ENCODE data around the gene COX8A.

Gene COX8A, protein sequence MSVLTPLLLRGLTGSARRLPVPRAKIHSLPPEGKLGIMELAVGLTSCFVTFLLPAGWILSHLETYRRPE

DNA sequence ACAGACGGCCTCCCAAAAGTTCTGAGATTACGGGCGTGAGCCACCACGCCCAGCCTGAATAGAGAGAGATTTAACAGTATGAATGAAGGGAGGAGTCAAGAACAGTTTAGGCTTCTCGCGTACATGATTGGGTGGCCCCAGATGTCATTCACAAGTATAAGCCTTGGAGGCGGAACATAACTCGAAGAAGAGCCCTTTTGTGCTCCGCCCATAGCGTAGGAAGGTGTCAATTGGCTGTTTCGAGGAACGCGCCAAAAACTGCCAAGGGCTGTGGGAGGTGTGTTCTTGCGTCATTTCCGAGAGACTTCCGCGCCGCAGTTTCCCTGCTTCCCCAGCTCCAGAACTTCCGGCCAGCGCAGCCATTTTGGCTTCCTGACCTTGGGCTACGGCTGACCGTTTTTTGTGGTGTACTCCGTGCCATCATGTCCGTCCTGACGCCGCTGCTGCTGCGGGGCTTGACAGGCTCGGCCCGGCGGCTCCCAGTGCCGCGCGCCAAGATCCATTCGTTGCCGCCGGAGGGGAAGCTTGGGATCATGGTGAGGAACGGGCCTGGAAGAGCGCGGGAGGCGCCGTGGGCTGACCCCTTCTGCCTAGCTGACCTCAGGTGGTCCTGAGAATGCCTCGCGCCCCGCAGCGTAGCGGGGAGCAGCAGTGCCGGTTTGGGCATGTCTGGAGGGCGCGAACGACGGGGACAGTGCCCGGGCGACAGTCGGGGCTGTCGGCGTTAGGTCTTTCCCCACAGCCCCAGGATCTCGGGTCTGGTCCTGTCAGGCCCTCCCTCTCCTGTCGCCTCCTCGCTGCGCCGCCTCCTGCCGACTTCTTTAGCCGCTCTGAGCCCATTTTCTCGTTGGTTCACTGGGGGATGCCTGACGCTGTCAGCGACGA, at the start of gene COX8A:
Gene COX8A (plus strand): TSS at position 362 of the 885 bp plus-strand sequence. CDS start 61 bp downstream, at position 423.
- Mint-ChIP-seq H3K27ac (peak within 1 kb of the TSS; percentile 99), H3K4me1 (ENCODE audit: low read depth) (peaks cover 25% of the 10 kb centered on the region), H3K9me3 (no peaks in the 10 kb centered on the region), H3K4me3 (peak within 1 kb of the TSS; percentile 100), H3K27me3 (no peaks in the 10 kb centered on the region), H3K36me3 (ENCODE audit: low read depth) (peaks cover 23% of the 10 kb centered on the region)

GRCh38 chr11:63929616-63930015, 44.8 kb upstream of the COX8A start:
- Mint-ChIP-seq H3K9me3 (no peaks in the 10 kb centered on the region), H3K4me1 (ENCODE audit: low read depth) (no peaks in the 10 kb centered on the region), H3K27ac (no peak overlapping the region), H3K4me3 (no peak overlapping the region), H3K36me3 (ENCODE audit: low read depth) (no peaks in the 10 kb centered on the region), H3K27me3 (peaks cover 3% of the 10 kb centered on the region)

GRCh38 chr11:63931045-63931444, 43.4 kb upstream of the COX8A start:
- no peaks in the 10 kb centered on the region for H3K4me1 Mint-ChIP-seq (ENCODE audit: low read depth)
- peaks cover 3% of the 10 kb centered on the region for H3K27me3 Mint-ChIP-seq
- H3K4me3 Mint-ChIP-seq, result no peak overlapping the region
- no peaks in the 10 kb centered on the region for H3K36me3 Mint-ChIP-seq (ENCODE audit: low read depth)
- H3K9me3 Mint-ChIP-seq, result no peaks in the 10 kb centered on the region
- no peak overlapping the region for H3K27ac Mint-ChIP-seq

DNA sequence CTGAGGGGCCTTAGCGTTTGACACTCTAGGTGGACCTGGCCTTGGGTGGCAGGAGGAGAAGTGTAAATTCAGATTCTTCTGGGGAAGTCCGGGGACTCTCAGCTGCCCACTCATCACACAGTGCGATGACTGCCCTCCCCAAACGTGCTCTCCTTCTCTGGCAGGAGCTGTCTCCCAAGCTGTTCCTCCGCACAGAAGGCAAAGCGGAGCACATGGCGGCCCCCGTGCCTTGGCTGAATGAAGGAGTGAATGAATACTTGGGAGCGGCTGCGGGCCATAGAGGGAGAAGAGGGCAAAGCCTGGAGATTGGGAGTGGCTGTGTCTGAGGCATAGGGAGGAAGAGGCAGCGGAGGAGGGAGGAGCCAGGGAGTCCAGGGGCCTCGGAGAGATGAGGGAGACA, 42.5 kb upstream of the COX8A start:
- peaks cover 3% of the 10 kb centered on the region for H3K27me3 Mint-ChIP-seq
- H3K4me1 Mint-ChIP-seq (ENCODE audit: low read depth), result no peaks in the 10 kb centered on the region
- H3K9me3 Mint-ChIP-seq, result no peaks in the 10 kb centered on the region
- no peak overlapping the region for H3K27ac Mint-ChIP-seq
- no peaks in the 10 kb centered on the region for H3K36me3 Mint-ChIP-seq (ENCODE audit: low read depth)
- H3K4me3 Mint-ChIP-seq, result no peak overlapping the region

- Mint-ChIP-seq H3K27ac (no peak overlapping the region), H3K4me3 (no peak overlapping the region), H3K36me3 (ENCODE audit: low read depth) (no peaks in the 10 kb centered on the region), H3K27me3 (peaks cover 3% of the 10 kb centered on the region), H3K9me3 (no peaks in the 10 kb centered on the region), H3K4me1 (ENCODE audit: low read depth) (peaks cover 10% of the 10 kb centered on the region)
These were observed 41.0 kb upstream of the COX8A start for GRCh38 chr11:63933459-63933858.

GRCh38 chr11:63937713-63938478, 36.5 kb upstream of the COX8A start:
- H3K4me3 Mint-ChIP-seq, result peak overlapping the region; percentile 88
- H3K27ac Mint-ChIP-seq, result peak overlapping the region; percentile 91
- peaks cover 4% of the 10 kb centered on the region for H3K36me3 Mint-ChIP-seq (ENCODE audit: low read depth)
- H3K27me3 Mint-ChIP-seq, result no peaks in the 10 kb centered on the region
- peaks cover 26% of the 10 kb centered on the region for H3K4me1 Mint-ChIP-seq (ENCODE audit: low read depth)
- H3K9me3 Mint-ChIP-seq, result no peaks in the 10 kb centered on the region

DNA sequence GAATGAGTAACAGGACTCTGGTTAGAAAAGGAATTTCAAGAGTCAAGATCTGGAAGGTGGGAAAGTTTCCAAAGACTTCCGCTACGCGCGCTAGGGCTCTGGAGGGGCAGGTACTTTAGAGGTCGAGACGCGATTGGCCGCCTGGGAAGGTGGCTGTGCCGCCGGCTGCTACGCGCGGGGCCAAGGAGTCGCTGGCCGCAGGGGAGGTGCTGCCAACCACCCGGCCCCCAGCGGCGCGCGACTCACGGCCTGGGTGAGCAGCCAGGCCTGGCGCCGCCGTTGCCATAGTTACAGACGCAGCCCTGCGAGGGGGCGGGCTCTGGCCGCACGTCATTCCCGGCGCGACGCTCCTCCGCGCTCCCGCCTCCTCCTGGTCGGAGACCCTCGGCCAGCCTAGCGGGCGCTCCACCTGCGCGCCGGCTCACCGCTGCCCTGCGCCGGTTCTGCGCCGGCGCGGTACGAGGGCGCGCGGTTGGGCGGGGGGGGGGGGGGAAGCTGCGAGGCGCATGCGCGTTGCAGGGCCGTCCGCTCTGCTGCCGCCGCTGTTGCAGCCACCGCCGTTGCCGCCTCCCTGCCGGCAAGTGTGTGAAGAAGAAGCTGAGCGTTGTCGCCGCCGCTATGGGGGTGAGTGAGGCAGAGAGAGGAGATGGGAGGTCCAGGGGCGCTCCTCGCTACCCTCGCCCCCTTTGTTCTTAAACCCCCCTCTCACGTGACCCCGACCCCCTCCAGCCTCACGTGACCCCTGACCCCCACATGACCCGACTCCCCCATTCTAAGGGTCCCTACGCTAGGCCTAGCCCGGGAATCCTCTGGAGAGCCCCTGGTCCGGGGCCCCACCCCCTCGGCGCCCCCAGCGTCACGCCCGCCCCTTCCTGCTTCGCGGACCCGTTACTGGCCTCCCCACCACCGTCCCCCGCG, 35.7 kb upstream of the COX8A start, which contains the start of gene NAA40:
Gene NAA40 (plus strand): TSS at position 524 of the 918 bp plus-strand sequence. CDS start 95 bp downstream, at position 619.
- H3K27me3 Mint-ChIP-seq, result no peaks in the 10 kb centered on the region
- peaks cover 4% of the 10 kb centered on the region for H3K36me3 Mint-ChIP-seq (ENCODE audit: low read depth)
- H3K4me1 Mint-ChIP-seq (ENCODE audit: low read depth), result peaks cover 26% of the 10 kb centered on the region
- peak within 1 kb of the TSS; percentile 91 for H3K27ac Mint-ChIP-seq
- peak within 1 kb of the TSS; percentile 88 for H3K4me3 Mint-ChIP-seq
- H3K9me3 Mint-ChIP-seq, result no peaks in the 10 kb centered on the region

GRCh38 chr11:63939397-63939891, 35.0 kb upstream of the COX8A start:
- Mint-ChIP-seq H3K27ac (peak overlapping the region; percentile 83), H3K27me3 (no peaks in the 10 kb centered on the region), H3K4me1 (ENCODE audit: low read depth) (peaks cover 26% of the 10 kb centered on the region), H3K36me3 (ENCODE audit: low read depth) (peaks cover 4% of the 10 kb centered on the region), H3K9me3 (no peaks in the 10 kb centered on the region), H3K4me3 (peak overlapping the region; percentile 88)

DNA sequence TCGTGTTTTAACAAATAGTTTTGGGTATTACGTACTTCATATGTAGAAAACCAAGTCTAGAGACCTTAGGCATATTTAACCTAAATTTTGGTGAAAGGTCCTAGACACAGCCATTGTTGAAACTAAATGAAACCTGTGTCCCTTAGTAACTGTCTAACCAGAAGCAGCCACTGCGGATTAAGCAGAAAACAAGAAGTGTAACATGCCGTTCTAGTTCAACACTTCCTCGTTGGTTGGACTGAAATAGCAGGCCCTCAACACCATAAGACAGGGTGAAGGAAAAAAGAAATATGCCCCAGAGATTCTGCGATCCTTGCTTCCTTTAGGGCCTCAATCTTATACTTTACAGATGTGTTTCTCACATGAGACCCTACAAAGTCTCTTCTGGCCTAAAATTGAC, 33.6 kb upstream of the COX8A start:
- peak overlapping the region; percentile 51 for H3K4me3 Mint-ChIP-seq
- H3K4me1 Mint-ChIP-seq (ENCODE audit: low read depth), result peaks cover 26% of the 10 kb centered on the region
- no peaks in the 10 kb centered on the region for H3K27me3 Mint-ChIP-seq
- H3K27ac Mint-ChIP-seq, result no peak overlapping the region
- H3K9me3 Mint-ChIP-seq, result no peaks in the 10 kb centered on the region
- peaks cover 4% of the 10 kb centered on the region for H3K36me3 Mint-ChIP-seq (ENCODE audit: low read depth)

GRCh38 chr11:63941901-63942300, 32.5 kb upstream of the COX8A start:
- no peaks in the 10 kb centered on the region for H3K9me3 Mint-ChIP-seq
- no peak overlapping the region for H3K27ac Mint-ChIP-seq
- H3K36me3 Mint-ChIP-seq (ENCODE audit: low read depth), result peaks cover 8% of the 10 kb centered on the region
- H3K4me1 Mint-ChIP-seq (ENCODE audit: low read depth), result peaks cover 26% of the 10 kb centered on the region
- H3K27me3 Mint-ChIP-seq, result no peaks in the 10 kb centered on the region
- H3K4me3 Mint-ChIP-seq, result no peak overlapping the region

- Mint-ChIP-seq H3K36me3 (ENCODE audit: low read depth) (peaks cover 13% of the 10 kb centered on the region), H3K27ac (no peak overlapping the region), H3K27me3 (no peaks in the 10 kb centered on the region), H3K4me3 (no peak overlapping the region), H3K9me3 (no peaks in the 10 kb centered on the region), H3K4me1 (ENCODE audit: low read depth) (peaks cover 22% of the 10 kb centered on the region)
These were observed 31.6 kb upstream of the COX8A start for GRCh38 chr11:63942803-63943202.

- peaks cover 11% of the 10 kb centered on the region for H3K4me1 Mint-ChIP-seq (ENCODE audit: low read depth)
- no peaks in the 10 kb centered on the region for H3K27me3 Mint-ChIP-seq
- peaks cover 13% of the 10 kb centered on the region for H3K36me3 Mint-ChIP-seq (ENCODE audit: low read depth)
These were observed 29.4 kb upstream of the COX8A start for GRCh38 chr11:63944987-63945386.

DNA sequence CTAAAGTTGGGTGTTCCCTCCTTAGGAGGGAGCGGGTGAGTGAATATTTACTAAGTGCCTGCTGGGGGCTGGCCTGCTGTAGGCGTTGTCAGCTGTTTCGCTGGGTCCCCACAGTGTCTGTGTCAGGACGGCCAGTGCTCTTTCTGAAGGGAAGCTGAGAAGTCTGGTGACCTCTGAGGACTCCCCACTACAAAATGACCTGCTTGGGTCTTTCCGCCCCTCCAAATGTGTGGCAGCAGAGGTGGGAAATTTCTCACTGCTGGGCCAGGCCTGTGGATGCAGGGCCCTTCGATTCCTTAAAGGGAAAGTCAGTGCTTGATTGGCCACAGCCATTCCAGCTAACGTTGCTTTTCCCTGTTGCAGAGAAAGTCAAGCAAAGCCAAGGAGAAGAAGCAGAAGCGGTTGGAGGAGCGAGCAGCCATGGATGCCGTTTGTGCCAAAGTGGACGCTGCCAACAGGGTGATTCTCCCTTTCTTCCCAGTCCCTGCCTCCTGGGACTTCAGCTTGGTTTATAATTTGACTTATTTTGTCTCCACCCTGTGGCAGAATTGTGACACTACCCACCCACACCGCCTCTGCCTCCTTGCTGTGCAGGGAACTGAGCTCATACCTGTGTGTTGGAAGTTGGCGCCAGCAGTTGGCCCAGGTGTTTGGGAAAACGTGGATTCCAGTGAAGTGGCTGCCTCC, 28.8 kb upstream of the COX8A start:
- Mint-ChIP-seq H3K36me3 (ENCODE audit: low read depth) (peaks cover 11% of the 10 kb centered on the region), H3K9me3 (no peaks in the 10 kb centered on the region), H3K4me3 (no peak overlapping the region), H3K27ac (no peak overlapping the region), H3K4me1 (ENCODE audit: low read depth) (peaks cover 6% of the 10 kb centered on the region), H3K27me3 (no peaks in the 10 kb centered on the region)

More at GRCh38 chr11:63944987-63945386, 29.4 kb upstream of the COX8A start:
- Mint-ChIP-seq H3K27ac (no peak overlapping the region), H3K4me3 (no peak overlapping the region), H3K9me3 (no peaks in the 10 kb centered on the region)

Data from stimulated activated naive CD8-positive, alpha-beta T cell treated with anti-CD3 and anti-CD28 coated beads, Interleukin-15, Interleukin-2, amounts not matched to agents 100 ng/mL and 50 ng/mL, for 24 hours (primary cell).